DMS53 treated with DMSO at 0.1 percent for 48 hours (cell line): ENCODE data around the gene ILDR2.
A peak's percentile ranks its signal among the peaks of the same experiment; 100 is the strongest.

Experiments
- DNase-seq: peaks from one replicate; lab custom pipeline; 2025; ENCODE audit not compliant: unreplicated experiment; lab: John Stamatoyannopoulos, UW

The ILDR2 gene

DNA sequence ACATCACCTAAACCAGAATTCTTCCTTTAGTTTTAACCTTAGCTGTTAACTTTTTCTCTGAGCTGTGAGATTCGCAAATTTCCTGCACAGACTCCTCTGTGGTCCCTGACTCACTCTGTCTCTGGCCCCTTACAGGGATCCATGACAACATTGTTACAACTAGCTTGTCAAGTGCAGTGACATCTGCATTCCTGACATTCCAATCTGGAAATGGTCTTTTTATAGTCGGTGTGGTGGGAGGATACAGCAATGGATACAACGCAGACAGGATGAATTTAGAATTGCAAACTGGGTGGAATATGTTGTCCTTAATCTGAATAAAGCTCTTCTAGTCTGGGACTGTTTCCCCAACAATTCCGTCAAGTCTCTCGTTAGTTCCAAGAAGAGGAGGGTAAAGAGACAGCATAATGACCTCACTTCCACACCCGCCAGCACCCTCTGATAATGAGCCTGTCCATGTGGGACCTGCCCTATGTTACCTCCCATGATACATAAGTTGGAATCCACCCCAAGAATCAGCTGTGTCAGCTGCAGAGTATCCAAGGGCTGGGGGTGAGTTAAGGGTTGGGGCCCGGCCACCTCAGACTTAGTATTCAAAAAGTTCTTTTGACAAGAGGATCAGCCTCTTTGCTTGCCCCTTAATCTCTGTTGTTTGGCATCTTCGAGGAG, 49.4 kb downstream of the ILDR2 start:
- no peak for DNase-seq

DNA sequence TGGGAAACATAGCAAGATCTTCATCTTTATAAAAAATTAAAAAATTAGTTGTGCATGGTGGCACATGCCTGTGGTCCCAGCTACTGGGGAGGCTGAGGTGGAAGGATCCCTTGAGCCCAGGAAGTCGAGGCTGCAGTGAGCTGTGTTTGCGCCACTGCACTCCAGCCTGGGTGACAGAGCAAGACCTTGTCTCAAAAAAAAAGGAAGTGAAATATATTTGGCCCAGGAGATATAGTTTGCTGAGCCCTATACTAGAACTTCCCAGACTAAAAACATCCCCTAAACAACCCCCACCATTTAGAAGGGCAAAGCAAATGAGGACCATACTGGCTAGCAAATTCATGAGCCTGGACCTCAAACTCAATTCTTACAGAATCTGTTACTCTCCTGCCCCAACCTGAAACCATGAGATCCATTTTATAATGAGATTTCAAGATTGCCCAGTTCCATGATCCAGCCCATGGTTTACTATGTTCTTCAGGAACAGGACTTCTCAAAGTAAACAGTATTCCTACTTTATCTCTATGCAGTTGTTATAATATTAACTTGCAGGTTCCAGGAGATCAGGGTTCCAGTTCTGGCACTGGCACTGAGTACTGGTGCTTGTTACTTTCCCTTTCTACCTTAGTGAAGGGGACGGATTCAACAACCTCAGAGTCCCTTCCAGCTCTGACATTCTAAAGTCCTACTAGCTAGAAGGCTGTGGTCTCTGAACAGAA, 50.4 kb downstream of the ILDR2 start:
- no peak for DNase-seq

DNA sequence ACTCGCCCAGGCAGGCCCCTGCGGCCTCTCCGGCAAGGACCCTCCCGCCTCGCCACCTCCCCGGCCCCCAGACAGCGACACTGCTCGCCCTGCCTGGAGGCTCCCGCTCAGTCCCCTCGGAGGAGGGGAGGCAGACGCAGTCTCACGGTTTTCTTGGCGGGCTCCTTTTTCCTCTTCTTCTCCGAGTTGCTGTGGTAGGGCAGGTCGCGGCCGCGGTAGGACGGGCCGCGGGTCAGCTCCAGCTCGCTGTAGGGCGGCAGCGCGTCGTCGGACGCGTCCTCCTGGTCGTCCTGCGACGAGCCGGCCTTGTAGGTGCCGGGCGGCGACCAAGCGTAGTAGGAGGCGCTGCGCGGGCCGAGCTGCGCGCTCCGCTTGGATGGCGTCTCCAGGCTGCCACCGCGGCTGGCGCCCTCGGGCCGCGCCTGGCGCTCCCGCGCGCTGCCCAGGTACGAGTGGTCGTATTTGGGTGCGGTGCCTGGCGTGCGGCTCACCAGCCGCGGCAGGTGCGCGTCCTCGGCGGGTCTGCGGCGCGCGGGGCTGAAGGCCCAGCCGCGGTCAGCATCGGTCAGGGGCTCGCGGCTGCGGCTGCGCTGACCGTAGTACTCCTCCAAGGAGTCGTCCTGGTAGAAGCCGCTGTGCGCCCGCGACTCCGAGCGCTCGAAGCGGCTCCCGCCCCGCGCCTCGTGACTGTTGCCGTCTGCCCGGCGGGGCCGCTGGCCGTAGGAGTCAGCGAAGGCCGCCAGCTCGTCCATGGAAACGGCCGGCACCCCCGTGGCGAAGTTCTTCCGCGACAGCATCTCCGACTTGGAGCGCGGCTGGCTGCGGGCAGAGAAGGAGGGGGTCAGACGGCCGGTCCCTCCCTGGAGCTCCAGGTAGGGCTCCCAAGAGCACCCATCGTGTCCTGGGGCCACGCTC, 54.5 kb downstream of the ILDR2 start:
- no peak for DNase-seq

DNA sequence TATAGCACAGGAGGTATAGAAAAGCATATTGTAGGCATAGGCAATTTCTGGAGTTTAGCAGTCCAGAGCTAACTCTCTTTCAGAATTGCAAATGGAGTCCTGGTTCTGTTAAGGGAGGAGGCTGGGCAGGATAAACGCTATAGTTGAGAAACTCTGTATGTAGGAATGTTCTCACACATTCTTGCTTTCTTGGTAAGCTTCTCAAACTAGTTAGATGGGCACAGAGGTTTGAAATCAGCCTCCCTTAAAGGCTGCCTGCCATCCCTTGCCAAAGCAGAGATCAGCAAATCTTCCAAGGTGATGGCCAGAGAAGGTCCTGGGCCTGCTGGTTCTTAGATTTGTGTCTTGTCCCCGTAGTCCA, 56.4 kb downstream of the ILDR2 start:
- no peak for DNase-seq

DNA sequence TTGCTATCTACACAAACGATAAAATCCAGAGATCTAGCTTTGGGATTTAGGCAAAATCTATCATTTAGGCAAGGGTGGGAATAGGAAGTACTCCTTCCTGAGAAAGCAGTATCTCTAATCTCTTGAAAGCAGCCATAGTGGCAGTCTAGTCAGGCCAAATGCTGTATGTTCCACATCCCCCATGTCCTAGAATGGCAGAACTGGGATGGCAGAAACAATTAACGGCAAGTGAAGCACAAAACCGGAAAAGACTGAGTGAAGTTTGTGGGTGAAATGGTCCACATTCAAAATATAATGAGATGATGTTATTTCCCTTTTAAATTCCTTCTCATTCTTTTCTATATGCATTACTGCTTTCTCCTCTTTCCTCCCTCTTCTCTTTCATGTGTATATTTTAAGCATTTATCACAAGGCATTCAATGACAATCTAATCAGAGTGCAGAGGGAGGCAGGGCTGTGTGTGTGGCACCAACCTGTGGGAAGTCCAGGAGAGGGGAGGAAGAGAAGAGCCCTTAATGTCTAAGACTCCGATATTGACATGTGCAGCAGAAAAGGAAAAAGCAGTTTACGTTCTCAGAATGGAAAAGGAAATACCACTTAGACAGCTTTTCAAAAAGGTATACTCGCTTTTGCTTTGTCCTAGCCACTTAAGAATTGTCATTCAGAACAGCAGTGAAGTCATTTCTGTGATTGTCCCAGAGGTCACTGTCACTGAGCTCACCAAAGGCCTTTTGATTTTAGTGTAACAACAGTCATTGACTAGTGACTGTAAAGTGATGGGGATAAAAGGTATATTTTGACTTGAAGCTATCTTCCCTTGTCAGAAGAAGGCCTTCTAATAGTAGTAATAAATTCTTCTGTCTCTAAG, 57.0 kb downstream of the ILDR2 start:
- DNase-seq, result no peak

DNA sequence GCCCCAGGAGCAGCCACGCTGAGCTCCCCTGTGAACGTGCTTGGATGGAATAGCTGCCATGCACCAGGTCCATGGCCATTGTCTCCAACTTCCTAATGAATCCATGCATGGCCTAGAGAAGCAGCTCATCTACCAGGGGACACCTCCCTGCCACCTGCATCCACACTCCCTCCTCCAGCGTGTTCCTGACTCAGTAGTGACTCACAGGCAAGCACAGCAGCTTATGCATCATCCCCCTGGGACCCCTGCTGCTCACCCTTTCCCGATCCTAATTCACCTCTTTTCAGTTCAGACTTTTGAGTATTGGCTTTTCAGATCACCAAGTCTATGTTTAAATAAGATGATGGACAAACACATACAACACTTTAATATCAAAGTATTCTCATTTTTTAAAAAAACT, 59.4 kb downstream of the ILDR2 start:
- DNase-seq, result no peak

DNA sequence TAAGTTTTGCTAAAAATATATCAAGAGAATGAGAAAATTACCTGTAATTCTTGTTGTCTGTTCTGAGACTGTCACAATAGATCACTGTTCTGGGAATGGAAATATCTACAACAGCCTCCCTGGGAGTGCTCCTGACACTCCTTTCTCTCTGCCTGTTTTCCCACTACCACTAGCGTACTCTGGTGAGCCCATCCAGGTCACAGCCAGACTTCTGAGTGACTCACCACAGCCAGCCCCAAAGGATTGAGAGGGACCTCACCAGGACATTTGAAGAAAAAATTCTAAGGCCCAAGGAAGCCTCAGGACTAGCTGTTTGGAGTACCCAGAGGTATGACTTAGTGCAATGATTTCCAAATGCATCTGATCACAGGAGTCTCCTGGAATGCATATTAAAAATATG, 60.3 kb downstream of the ILDR2 start:
- no peak for DNase-seq

DNA sequence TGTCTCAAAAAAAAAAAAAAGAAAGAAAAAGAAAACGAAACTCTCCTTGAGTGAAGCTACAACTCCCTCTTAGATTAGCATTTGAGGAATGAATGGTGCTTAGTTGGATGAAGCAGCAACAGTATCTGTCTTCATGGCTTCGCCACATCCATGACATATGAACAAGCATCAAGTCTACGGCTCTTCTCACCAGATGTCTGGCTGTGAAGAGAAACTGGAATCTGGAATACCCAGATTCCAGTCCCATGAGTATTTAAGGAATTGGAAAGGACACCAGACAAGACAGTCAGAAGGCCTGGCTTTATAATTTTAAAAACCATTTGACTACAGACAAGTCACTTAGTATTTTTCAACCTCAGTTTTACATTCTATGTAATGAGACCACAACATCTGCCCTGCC, 61.2 kb downstream of the ILDR2 start:
- DNase-seq, result no peak

DNA sequence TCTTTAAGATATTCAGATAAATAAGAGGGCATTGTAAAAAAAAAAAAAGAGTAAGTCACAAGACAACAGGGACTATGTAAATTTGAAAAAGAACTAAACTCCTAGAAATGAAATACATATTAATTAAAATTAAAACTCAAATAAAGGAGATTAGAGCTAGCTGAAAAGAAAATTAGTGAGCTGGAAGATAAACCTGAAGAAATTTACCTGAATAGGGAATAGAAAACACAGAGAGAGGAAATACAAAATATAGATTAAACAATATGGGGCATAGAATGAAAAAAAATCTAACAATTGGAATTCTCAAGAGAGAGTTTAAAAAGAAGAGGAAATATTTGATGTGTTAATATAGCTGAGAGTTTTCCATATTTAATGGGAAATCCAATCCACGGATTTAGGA, 63.7 kb downstream of the ILDR2 start:
- DNase-seq, result no peak

DNA sequence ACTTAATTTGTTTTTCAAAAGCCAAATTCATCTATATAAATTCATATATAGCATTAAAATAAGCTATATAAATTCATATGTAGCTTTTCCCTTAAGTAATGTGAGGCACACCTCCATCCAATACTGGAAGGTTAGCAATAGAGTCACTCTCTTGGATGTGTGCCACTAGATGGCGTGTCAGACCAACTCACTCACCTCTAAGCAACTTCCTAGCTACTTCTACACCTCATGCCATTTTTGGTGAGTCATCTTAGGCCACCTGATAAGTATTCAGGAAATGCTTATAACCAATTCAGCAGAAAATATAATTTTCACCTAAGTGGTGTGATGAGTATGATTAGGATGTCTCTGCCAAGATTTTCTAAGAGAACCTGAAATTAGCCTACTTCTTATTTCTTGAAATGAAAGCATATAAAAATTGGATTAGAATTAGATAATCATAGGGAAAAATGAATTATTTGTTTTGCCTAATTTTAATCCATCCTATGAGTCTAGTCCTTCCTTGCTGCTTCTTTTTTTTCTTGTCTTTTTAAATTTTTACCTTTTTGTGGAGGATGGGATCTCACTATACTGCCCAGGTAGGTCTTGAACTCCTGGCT, 64.8 kb downstream of the ILDR2 start:
- peak; percentile 95 for DNase-seq

DNA sequence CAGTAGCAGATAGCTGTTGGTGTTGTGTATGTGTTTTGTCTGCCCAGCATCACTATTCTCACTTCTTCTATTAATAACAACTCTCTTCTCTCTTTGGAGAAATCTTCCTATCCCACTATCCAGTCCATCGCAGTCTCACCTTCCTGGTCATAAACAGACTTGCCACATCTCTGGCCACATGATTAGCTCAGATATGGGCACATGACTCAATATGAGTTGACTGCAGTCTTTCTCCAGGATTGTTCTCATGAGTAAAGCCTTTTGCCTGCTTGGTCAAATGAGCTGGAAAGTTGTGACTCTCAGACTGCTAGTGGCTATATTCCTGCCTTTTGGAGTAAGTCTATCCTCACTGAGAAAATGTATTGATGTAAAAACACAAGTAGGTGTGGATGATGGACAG, 66.4 kb downstream of the ILDR2 start:
- DNase-seq, result no peak

DNA sequence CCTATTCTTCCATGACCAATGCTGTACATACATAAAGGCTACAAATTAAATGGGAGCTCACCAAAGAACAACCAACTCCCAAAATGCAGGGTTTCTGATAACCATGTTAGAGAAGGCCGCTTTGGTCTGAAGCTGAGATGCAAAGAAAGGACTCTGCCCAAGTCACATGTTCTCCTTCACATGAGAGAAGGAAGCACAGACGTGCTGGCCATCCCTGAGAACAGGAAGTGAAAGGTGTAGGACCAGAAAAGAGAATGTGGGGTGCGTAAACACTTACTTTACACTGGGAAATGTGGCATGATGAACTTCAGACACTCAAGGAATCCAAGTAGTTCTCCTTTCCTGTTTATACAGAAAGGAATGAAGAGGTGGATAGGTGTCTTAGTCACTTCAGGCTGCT, 67.6 kb downstream of the ILDR2 start:
- DNase-seq, result no peak

DNA sequence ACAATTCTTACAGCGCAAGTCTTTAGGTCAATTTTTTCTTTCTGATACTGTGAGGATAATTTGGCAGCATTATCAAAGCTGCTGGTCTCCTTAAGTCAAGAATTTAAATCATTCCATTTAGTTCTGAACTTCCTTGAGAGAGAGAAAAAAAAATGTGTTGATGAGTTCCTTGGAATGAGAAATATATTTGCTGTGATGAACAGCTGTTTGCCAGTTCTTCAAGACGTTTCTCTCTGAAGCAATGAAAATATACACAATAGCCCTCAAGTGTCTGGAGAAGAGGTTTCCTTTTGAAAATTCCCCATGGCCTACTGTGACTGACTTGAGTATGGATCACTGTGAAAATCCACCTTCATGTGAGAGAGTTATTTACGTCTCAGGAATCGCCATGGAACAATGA, 68.3 kb downstream of the ILDR2 start:
- DNase-seq, result no peak

DNA sequence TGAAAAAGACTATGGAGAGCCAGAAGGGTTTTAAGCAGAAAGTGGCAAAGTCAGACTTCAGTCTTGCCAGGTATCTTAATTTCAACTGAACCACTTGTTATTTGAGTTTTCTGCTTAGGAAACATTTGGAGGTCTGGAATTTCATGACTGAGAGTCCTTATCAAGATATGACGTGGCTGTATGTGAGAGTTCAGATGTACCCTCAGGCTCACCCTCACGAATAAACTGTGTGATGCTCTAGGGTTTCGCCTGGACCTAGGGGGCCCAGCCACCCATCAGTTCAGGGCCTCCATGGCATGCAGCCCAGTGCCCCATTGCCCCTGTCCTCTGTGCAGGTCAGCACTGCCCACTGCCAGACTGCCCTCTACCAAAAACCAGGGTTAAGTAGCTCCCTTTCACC, 68.7 kb downstream of the ILDR2 start:
- DNase-seq, result no peak

DNA sequence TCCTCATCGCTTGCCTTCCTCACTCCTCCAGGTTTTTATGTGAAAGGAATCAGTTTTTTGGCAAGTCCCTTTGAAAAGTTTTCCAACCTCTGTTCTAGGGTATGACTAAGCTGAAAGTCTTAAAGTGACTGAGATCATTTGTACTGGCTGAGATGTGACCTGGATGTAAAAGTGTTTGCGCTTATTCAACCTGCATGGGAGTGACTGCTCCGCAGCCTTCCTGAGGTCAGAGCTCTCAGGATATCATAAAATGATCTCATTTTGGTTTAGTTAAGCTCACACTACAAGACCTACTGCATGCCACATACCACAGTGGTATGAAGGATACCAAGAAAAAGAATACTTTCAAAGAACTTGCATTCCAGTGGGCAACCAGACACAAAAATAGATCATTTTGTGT, 69.4 kb downstream of the ILDR2 start:
- DNase-seq, result no peak

DNA sequence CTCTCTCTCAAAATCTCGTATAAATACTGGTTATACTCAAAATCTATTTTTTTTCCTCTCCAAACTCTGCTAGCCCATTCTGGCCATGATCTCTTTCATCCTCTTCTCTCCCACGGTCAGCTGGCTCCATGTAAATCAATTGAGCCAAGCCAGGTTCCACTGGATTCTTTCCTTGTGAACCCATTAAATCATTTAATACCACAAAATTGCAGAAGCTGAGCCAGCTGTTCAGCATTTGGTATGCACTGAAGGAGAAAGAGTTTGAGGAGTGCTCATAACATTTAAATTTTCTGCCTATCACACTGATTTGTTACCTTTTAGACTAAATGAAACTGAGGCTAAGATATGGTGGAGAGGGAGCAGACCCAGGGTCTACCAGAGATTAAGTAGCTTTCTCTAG, 70.2 kb downstream of the ILDR2 start:
- no peak for DNase-seq

DNA sequence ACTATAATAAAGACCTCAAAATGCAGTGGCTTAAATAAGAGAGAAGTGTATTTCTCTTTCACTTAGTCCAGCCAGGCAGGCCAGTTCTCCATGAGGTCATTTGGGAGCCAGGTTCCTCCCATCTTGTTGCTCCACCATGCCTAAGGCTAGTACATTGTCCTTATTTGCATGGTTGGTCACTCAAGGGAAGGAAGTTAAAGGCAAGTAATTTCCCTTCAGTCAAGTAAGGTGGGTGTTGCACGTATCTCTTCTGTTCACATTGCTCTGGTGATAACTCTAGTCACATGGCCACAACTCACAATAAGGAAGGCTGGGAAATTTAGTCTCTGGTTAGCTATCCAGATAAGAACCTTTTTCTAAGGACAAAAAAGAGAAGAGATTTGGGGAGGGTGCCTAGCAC, 72.1 kb downstream of the ILDR2 start:
- DNase-seq, result no peak

DNA sequence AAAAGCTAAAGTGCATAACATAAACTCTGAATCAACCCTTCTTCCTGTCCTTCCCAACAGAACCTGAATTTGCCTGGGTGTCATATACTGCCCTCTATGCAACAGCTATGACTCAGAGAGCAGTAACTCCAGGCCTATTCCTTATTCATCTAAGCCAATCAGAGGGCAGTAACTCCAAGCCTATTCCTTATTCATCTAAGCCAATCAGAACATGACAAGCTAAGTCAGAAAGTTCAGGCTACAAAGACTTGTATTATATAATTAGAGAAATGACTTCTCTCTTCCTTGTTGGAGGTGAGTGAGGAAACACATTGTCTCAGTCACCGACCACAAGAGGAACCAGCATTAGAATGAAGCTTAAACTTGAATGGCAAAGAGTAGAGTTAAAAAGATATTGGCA, 73.1 kb downstream of the ILDR2 start:
- DNase-seq, result no peak

DNA sequence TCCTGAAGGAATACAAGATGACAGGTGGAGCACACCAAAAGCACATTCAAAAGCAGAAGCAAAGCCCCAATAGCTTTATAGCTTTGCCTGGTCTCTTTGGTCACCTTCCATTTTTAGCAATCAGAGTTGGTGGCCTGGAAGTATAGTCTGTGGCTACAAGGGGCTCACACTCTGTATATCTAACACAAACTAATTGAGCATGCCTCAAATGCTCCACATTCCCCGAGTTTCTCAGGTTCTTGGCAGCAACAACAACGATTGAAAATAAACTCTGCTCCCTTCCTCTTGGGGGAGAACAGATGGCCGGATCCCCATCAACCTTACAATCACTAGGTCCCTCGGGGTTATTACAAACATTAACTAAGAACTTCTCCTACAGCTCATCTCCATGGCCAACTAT, 74.4 kb downstream of the ILDR2 start:
- no peak for DNase-seq

DNA sequence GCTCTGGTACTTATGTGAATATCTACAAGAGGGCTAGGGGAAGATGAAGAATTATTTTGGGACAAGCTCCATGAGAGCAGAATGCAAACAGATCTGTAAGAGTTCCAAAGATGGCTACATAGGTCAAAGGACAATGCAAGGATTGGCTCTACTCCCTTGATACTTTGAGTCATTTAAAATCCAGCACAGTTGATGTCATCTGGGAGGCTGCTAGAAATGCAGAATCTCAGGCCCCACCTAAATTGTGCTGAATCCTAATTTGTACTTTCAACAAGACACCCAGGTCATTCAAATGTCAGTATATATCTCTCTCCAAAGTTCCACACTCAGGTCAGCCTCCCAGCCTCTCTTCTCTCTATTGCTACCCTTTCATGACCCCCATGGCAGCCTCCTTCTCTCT, 75.6 kb downstream of the ILDR2 start:
- DNase-seq, result no peak

DNA sequence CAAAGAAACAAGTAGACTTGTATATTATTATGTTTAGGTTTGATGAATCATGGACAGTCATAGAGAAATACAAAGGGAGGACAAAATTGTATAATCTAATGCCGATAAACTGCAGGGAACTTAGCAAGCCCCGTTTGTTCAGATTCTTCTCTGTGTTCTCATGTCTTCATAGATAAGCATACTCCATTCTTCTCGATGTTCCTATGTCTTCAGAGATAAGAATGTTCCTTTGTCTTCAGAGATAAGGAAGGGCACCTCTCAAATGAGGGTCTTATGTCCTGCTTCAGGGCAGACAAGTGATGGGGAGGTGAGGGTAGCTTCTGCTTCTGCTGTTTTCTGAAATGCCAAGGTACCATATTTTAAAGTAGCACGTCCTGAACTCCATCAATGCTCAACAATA, 79.6 kb downstream of the ILDR2 start:
- no peak for DNase-seq
